Activated CD4-positive, alpha-beta T cell treated with anti-CD3 and anti-CD28 coated beads, Interleukin-2, Interleukin-4, amounts not matched to agents 100 ng/mL and 50 ng/mL, durations not matched to agents 16 hours and 8 hours (primary cell): Measurements from ENCODE around the gene TOR3A.
"Not testable (repeated sequence)": the region's sequence is repeated elsewhere in the genome, so short reads cannot be mapped to it uniquely, and the experiment has no call there.

Experiments used
- DNase-seq: peaks from one replicate; pipeline ENCODE4 v3.0.0-alpha.2; 2020; ENCODE audit warnings: low spot score

TOR3A gene

GRCh38 chr1:179108644-179109043, 26.8 kb downstream of the TOR3A start:
- no peak for DNase-seq

- DNase-seq: no peak
These were observed 33.3 kb downstream of the TOR3A start for GRCh38 chr1:179115181-179115580.

GRCh38 chr1:179119513-179119912, 37.6 kb downstream of the TOR3A start:
- no peak for DNase-seq

- DNase-seq: no peak
These were observed 38.9 kb downstream of the TOR3A start for GRCh38 chr1:179120736-179121135.

- DNase-seq: peak; percentile 27
These were observed 39.5 kb downstream of the TOR3A start for GRCh38 chr1:179121159-179121938.

- no peak for DNase-seq
These were observed 43.0 kb downstream of the TOR3A start for GRCh38 chr1:179124873-179125272.

GRCh38 chr1:179126338-179127060, 44.6 kb downstream of the TOR3A start:
- no peak for DNase-seq

- no peak for DNase-seq
These were observed 45.5 kb downstream of the TOR3A start for GRCh38 chr1:179127163-179127895.

GRCh38 chr1:179128520-179128919, 46.6 kb downstream of the TOR3A start:
- no peak for DNase-seq

GRCh38 chr1:179129702-179130473, 48.0 kb downstream of the TOR3A start:
- peak; percentile 64 for DNase-seq

GRCh38 chr1:179135168-179135567, 53.3 kb downstream of the TOR3A start:
- DNase-seq: not testable (repeated sequence)

- not testable (repeated sequence) for DNase-seq
These were observed 53.8 kb downstream of the TOR3A start for GRCh38 chr1:179135707-179136106.

GRCh38 chr1:179137617-179138255, 55.9 kb downstream of the TOR3A start:
- DNase-seq: no peak

GRCh38 chr1:179138755-179139154, 56.9 kb downstream of the TOR3A start:
- DNase-seq: not testable (repeated sequence)

GRCh38 chr1:179141592-179142251, 59.9 kb downstream of the TOR3A start:
- no peak for DNase-seq

- no peak for DNase-seq
These were observed 61.0 kb downstream of the TOR3A start for GRCh38 chr1:179142889-179143299.

GRCh38 chr1:179143322-179143721, 61.5 kb downstream of the TOR3A start:
- DNase-seq: no peak

- no peak for DNase-seq
These were observed 62.8 kb downstream of the TOR3A start for GRCh38 chr1:179144626-179145025.

GRCh38 chr1:179145521-179145920, 63.7 kb downstream of the TOR3A start:
- no peak for DNase-seq
